T-helper 2 cell (primary cell): ENCODE results near the gene ZNRF1.
"Not testable (repeated sequence)": the region's sequence is repeated elsewhere in the genome, so short reads cannot be mapped to it uniquely, and the experiment has no call there.

Experiments
- DNase-seq, 5 experiments: peaks; one replicate each; pipeline versions ENCODE4 v3.0.0 to v3.0.0-alpha.2; 2012 to 2022

The ZNRF1 gene

DNA sequence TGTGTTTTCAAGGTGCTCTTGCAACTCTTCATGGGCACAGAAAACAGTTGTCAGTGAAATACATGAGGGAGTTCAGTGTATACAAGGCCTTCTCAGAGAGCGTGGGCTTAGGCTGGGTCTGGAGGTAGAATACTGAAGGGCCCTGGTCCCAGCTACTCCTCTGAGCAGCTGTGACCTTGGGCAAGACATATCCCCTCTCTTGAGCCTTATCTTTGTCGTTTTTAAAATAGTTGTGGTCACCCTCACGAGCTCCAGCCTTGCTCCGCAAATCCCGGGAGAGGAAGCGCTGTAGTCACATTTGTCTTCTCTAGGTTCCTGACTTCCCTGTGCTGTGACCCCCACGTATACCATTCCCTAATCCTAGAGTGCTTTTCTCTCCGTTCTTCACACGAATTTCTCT lies 3.6 kb downstream of the ZNRF1 start:
- DNase-seq: no peak

DNA sequence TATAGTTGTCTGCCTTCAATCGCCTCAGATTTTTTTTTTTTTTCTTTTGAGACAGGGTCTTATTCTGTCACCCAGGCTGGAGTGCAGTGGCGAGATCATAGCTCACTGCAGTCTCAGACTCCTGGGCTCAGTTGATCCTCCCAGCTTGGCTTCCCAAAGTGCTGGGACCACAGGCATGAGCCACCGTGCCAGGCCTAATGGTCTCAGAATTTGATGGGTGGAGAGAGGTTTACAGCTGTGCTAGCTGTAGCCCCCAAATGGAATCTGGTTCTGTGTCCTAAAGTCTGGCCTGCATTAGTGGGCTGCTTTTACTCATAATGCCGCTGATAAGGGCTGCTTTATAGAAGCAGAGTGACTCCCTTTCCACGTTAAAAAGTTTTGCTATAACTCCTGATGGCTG lies 5.1 kb downstream of the ZNRF1 start:
- DNase-seq: no peak

DNA sequence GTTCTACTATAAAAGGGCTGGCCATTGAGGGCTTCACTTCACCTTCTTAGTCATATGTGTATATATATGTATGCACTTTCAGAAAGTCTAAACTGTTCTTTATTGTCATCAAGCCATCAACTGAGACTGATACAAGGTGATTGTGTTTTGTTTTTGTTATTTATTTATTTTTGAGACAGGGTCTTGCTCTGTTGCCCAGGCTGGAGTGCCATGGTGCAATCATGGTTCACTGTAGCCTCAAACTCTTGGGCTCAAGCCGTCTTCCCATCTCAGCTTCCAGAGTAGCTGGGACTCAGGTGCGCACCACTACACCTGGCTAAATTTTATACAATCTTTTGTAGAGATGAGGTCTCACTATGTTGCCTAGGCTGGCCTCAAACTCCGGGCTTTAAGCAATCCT lies 5.6 kb downstream of the ZNRF1 start:
- no peak for DNase-seq

DNA sequence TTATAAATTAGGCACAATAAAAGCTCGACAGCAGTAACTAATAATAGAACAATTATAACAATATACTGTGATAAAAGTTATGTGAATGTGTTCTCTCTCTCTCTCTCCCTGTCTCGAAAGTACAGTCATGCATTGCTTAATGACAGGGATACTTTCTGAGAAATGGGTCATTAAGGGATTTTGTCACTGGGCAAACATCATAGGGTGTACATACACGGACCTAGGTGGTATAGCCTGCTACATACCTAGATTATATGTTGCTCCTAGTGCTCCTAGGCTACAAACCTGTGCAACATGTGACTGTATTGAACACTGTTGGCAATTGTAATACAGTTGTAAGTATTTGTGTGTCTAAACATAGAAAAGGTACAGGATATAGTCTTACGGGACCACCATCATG lies 6.9 kb downstream of the ZNRF1 start:
- no peak for DNase-seq

DNA sequence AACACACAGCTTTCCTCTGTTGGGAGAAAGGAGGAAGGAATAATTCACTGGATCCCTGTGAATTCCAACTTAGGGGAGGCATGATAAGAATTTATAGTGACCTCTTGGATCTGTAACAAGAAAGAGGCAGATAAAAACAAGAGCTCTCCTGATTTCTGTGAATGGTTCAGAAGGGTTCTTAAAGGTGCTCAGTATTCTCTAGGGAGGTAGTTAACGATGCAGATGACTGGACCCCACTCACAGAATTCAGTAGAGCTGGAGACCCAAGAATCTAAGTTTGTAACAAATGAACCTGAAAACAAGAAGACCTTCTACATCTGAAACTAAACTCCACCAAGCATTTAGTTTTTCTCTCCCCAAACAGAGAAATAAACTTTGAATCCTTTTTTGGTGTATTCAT lies 8.6 kb downstream of the ZNRF1 start:
- DNase-seq: no peak

DNA sequence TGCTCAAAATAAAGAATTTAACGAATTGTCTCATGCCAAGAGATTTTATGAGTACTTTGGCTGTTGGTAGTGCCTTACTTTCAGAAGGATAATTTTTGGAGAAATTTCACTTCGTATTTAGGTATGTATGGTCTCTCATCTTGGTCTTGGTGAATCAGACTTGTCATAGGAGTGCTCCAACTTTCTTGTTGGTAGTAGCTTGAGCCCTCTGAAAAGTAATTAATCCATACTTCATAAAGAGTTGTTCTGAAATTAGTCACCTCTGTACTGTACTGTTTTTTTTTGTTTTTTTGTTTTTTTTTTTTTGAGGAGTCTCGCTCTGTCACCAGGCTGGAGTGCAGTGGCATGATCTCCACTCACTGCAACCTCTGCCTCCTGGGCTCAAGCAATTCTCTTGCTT lies 11.6 kb downstream of the ZNRF1 start:
- DNase-seq: peak in 1 of 5 experiments; percentile 39

DNA sequence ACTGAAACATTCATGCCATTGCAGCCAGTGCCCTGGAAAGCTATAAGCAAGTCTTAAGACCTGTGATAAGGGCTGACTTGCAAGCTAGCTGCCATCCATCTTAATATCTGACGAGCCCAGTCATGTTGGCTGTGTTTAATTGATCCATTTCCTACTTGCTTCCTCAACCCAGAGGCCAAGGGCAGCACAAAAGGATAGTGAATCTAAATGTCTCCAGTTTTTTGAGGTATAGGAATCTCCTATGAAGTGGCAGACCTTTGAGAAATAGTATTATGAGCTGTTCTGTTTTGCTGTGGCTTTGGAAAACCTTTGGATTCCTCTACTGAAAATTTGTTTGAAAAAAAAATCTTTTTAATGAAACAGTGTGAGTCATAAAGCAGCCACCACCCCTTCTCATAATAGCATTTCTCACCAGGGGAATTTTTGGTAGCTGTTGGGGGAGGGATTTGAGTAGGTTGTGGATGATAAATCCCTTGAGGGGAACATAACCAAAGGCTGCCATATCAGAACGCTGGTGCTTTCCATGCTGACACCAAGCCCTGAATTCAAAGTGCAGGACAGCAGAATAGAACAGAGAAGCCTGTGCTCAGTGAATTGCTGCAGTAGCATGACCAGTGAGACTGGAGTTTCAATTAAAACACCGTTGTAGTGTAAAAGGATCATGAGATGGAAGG lies 12.9 kb downstream of the ZNRF1 start:
- peak in 2 of 5 experiments; percentile 38 to 74 for DNase-seq

DNA sequence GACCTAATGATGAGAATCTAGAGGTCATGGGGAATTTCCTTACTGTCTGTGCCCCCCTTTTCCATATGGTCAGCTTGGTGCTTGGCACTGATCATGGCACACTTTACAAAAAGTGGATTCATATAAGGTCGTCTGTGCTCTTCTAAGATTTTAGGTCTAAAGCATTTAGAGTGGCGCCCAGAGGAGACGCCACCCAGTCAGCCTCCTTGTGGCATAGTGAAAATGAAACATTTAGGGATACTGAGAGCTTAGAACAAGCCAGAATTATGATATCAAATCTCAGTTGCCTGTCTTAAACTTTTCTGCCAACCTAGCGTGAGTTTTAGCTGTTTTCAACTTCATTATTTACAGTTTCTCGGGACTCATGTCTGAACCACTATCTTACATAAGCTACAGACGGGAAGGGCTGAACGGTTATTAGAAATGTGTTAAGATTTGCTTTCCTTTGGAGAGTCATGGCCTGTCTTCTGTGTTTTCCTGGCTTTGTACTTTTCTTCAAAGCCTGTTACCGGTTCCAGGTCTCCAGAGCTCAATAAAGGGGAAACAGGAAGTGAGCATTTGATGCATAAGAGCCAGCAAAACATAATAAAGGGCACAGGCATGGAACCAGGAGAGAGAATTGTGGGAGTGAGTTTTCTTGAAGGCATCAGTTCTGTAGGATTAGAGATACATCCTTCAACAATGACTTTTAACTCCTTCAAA lies 13.7 kb downstream of the ZNRF1 start:
- peak in 1 of 5 experiments; percentile 28 for DNase-seq

DNA sequence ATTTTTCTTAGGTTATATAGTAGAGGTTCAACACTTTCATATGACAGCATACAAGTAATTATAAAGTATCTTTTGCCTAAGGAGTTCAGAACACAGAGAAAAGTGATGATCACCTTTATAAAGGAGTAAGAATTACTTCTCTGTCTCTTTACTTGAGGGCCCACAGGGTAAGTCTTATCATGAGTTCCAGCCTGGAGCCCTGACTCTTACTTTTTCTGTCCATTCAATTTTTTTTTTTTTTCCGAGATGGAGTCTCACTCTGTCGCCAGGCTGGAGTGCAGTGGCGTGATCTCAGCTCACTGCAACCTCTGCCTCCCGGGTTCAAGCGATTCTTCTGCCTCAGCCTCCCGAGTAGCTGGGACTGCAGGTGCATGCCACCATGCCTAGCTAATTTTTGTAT lies 14.3 kb downstream of the ZNRF1 start:
- not testable (repeated sequence) for DNase-seq

DNA sequence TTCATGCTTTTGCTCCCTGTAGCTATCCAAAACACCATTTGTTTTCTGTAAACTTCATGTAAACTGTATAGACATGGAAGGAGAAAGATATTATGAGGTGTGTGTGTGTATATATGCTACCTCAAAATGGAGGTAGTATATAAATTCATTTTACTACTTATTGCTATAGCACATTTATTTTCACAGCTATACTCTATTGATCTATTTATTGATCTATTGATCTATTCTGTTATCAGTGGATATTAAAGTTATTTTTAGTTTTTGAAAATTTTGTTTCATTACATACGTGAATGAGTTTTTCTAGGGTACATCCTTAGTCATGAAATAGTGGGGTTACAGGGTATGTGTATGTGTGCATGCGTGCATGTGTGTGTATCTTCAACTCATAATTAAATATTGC lies 15.5 kb downstream of the ZNRF1 start:
- no peak for DNase-seq

DNA sequence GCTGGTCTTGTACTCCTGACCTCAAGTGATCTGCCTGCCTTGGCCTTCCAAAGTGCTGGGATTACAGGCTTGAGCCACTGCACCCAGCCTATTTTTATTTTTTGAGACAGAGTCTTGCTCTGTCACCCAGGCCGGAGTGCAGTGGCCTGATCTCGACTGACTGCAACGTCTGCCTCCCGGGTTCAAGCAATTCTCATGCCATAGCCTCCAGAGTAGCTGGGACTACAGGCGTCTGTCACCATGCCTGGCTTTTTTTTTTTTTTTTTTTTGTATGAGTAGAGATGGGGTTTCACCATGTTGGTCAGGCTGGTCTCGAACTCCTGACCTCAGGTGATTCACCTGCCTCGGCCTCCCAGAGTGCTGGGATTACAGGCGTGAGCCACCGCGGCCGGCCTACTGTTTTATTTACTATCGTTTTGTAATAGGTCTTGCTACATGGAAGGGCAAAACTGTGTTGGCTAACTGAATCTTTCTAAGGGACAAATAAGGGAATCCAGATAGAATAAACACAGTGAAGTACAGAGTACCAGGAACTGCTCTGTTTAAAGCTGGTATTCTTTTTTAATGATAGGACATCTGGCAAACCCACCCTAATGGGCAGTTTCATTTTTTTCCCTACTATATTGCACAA lies 17.7 kb downstream of the ZNRF1 start:
- not testable (repeated sequence) for DNase-seq

DNA sequence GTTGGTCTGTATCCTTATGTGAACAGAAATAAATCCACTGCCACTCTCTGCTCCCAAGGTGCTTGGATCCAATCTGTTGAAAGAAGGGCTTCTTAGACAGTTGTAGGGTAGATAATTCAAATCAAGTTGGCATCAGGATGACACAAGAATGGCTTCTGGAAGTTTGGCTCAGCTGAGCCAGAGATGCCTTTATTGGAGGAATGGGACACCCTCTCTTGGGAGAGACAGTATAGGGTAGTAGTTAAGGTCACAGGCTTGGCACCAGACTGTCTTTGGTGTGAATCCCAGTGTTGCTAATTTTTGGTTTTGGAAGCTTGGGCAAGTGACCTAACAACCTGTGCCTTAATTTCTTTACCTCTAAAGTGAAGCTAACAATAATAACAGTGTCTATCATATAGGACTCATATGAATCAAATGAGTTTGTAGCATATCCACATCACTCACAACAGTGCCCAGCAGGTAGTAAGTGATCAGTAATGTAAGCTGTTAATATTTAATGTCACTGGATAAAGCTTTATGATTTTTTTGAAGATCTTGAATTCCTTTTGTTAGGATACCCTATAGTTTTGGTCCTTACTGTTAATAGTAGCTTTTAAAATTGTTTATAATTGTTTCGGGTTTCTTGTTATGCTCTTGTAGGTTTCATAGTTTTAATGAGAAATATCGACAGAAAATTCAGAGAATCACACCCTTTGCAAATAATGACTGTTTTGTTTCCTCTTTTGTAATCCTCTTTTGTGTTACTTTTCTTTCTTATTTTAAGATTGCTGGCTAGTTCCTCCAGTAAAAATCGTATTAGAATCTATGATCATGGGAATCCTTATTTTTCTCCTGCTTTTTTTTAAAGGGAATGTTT lies 19.1 kb downstream of the ZNRF1 start:
- DNase-seq: no peak

DNA sequence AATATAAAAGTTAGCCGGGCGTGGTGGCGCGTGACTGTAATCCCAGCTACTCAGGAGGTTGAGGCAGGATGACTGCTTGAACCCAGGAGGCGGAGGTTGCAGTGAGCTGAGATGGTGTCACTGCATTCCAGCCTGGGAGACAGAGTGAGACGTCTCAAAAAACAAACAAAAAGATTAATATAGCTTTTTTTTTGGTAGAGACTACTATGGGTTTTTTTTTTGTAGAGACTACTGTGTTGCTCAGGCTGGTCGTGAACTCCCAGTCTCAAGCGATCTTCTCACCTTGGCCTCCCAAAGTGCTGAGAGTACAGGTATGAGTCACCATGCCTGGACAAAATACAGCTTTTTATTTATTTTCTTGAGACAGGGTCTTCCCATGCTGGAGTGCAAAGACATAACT lies 20.2 kb downstream of the ZNRF1 start:
- DNase-seq: no peak

DNA sequence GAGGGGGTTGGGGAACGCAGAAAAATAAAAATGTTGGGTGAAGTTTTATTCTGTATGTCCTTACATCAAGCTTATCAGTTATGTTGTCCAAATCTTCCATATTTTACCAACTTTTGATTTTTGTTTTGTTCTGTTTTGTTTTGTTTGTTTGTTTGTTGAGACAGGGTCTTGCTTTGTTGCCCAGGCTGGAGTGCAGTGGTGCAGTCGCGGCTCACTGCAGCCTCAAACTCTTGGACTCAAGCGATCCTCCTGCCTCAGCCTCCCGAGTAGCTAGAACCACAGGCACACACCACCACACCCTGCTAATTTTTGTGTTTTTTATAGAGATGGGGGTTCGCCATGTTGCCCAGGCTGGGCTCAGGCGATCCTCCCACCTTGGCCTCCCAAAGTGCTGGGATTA lies 20.8 kb downstream of the ZNRF1 start:
- DNase-seq: no peak

DNA sequence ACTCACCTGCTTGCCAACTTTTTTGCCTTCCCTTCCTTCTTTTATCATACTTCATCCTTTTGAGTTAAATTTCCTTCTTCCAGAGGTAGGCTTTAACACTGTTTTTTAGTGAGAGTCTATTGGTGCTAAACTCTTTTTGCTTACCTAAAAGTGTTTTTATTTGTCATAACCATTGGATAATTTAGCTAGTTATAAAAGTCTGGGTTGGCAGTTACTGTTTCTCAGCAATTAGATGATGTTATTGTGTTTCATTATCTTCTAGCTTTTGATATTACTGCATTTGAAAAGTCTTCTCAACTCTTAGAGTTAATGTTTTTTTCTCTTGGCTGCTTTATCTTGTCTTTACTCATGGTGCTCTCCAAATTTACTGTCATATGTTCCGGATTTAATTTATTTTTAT lies 22.6 kb downstream of the ZNRF1 start:
- DNase-seq: no peak

DNA sequence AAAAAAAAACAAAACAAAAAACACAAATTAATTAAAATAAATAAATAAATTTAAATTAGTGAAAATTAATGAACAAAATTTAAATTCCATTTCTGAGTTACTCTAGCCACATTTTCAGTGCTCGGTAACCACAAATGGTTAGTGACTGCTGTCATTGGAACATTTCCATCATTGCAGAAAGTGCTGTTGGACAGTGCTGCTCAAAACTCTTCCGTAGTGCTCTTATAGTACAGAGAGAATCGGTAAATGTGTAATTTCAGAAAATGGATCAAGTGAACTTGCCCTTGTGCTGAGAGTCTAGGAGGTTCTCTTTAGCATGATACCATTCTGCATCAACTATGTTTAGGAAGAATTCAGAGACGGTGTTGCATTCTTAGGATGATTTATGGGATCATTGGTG lies 23.7 kb downstream of the ZNRF1 start:
- DNase-seq: no peak

DNA sequence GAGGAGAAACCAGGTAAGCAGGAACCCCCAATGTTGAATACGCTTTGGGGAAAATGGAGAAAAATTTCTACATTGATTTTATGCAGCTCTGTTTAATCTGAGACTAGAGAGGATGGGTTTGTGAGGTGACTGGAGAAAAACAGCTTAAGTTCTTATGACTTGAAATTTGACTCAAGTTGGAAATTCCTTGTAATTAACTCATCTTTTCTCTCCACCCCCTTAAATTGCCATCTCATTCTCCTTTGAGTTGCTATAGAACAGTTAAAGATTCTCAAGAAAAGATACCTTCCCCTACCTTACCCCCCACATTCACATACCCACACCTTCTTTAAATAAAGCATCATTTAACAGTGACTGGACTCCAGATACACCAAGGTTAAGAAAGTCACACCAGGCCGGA lies 24.2 kb downstream of the ZNRF1 start:
- no peak for DNase-seq

DNA sequence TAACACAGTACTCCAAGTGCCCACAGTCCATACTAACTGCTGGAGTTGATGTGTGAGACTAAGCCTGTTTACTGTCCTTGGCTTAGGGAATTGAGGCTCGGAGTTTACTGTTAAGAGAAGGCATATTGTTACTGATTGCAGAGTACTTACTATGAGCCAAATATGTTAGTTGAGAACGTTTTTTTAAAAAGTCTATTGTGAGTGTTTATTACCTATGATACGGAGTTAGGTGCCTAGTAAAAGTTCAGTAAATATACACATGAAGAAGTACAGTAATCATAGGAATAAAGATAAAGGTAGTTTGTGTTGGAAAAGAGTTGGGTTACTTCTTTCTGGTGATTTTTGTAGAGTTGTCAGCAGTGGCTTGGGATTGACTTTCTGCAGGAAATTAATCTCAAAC lies 25.4 kb downstream of the ZNRF1 start:
- DNase-seq: no peak

DNA sequence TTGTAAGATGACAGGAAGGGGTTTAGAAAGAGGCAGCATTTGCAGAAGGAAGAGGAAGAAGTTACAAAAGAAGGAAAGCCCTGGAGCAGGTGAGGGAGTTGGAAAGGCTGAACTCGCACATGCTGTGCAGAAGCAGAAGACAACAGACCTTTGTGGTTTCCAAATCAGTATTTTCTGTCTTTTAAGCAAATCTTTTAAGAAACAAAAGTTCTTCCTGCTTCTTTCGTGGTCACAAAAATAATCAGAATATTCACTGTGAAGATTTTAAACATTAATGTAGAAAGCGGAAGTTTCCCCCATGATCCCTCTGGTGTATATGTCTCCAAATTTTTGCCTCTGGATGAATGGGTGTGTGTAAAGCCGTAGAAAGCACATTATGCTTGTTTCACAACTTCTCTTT lies 25.8 kb downstream of the ZNRF1 start:
- no peak for DNase-seq

DNA sequence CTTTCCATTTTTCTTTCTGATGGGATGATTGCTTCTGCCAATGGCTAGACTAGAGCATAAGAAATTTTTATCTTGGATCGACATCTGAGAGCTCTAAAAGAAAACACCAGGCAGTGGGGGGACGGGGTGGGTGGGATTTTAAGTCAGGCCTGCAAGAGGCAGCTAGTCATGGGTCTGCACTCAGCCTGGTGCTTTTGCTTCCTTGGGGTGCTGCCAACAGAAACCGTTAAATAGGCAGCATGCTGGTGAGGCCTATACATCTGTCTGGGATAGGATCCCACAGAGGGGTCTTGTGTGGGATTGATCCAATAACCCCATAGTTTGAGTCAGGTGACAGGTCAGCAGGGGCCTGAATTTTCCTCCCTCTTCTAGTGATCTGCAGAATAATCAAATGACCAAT lies 26.9 kb downstream of the ZNRF1 start:
- no peak for DNase-seq

DNA sequence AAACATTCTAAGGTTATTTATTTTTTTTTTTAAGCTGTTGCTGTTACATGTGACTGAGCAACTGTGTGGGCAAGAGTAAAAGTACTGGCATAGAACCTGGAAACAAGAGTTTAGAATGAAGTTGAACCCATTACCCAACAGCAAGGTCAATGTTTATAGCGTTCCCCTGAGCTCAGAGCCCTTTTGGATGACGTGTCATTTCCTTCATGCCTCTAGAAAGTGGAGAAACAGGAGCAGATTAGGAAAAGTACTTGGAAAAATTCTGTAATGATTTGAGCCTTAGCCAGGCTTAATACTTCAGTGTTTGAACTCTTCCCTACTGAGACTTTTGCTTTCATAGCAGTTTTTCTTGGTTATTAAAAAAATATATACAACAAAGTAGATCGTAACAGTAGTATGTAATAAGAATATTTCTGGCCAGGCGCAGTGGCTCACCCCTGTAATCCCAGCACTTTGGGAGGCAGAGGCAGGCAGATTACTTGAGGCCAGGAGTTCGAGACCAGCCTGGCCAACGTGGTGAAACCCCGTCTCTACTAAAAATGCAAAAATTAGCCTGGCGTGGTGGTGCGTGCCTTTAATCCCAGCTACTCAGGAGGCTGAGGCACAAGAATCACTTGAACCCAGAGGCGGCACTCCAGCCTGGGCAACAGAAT lies 27.5 kb downstream of the ZNRF1 start:
- DNase-seq: not testable (repeated sequence)

DNA sequence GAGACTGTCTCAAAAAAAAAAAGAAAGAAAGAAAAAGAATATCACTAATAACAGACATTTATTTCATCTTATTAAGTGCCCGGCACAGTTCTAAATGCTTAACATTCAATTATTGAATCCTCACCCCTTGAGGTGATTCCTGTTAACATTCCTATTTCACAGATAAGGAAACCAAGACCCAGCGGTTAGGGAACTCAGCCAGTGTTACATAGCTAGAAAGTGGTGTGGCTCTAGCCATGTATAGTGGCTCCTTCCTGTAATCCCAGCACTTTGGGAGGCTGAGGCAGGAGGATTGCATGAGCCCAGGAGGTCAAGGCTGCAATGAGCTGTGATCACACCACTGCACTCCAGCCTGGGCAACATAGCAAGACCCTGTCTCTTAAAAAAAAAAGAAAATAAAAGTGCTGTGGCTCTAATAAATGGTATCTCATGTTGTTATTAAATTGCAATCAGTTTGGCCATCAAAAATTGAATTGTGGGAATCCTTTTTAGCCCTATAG lies 28.1 kb downstream of the ZNRF1 start:
- no peak for DNase-seq
